ENCODE results near the gene EPHB1. TPM values are rescaled to one million over a fixed set of nuclear protein-coding genes. Genes with fewer than 3 reads are reported as not detected.

The EPHB1 gene
- total RNA-seq, 1 experiment from 2014 or later, result 7.0 TPM

DNA sequence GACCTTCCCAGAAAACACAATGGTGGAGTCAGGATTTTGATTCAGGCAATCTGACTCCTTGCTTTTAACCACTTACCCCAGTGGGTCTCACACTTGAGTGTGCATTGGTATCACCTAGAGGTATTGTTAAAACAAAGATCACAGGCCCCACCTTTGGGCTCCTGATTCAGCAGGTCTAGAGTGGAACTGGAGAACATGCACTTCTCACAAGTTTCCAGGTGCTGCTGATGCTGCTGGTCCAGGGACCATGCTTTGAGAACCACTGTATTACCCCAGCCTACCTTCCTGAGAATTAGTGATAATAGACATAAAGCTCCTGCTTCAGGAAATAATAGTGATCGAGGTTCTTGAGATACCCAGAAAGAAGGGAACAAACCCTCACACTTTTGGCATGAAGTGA, 466.9 kb downstream of the EPHB1 start:
- CTCF ChIA-PET, result no interaction called here
- H3K27me3 Mint-ChIP-seq (ENCODE audit: low read depth), result no peaks in the 10 kb centered on the region
- ATAC-seq (no peak), DNase-seq (ENCODE audit: low spot score) (no peak)
- no peak overlapping the region for H3K27ac Mint-ChIP-seq
- H3K4me1 Mint-ChIP-seq, result peaks cover 45% of the 10 kb centered on the region
- TF ChIP-seq ZNF396 (CRISPR knock-in tag; IDR thresholded peaks at IDR 0.05; ENCODE audit: borderline replicate concordance), result no peak
- TF ChIP-seq PRRX2 (CRISPR knock-in tag; IDR thresholded peaks at IDR 0.05), result no peak
- no peak for TF ChIP-seq CREB1 (CRISPR knock-in tag; IDR thresholded peaks at IDR 0.05)
- no peak for TF ChIP-seq ELF4 (CRISPR knock-in tag; IDR thresholded peaks at IDR 0.05; ENCODE audit: low read depth)
- TF ChIP-seq ZNF281 (CRISPR knock-in tag; IDR thresholded peaks at IDR 0.05), result no peak
- no peak for TF ChIP-seq SP1 (CRISPR knock-in tag; conservative IDR thresholded peaks at IDR 0.05)
- peaks cover 11% of the 10 kb centered on the region; the same call in 1 of the 2 replicates for H3K9me3 Mint-ChIP-seq
- H3K4me3 Mint-ChIP-seq, result no peak overlapping the region
- POLR2A ChIA-PET, result no interaction called here
- H3K36me3 Mint-ChIP-seq, result peaks cover 9% of the 10 kb centered on the region; the same call in 1 of the 2 replicates

DNA sequence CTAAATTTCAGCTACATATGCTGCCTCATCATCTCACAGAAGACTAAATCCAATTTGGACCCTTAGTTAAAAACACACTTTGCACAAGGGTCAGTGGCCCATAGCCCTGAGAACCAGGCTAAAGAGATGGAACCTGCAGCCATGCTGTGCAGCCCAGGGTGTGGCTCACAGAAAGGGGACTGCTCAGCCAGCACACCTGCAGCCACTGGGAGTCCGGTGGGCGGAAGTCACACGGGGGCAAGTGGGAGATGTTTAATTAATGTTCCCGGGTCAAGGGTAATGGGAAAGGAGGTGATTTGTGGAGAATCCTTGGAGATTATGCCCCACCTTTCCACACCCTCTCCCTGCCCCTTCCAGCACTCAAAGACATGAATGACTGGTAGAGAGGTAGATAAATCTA, 467.4 kb downstream of the EPHB1 start:
- H3K9me3 Mint-ChIP-seq, result peaks cover 11% of the 10 kb centered on the region; the same call in 1 of the 2 replicates
- H3K4me3 Mint-ChIP-seq, result no peak overlapping the region
- CTCF ChIA-PET, result no interaction called here
- TF ChIP-seq FOXP1 (CRISPR knock-in tag; IDR thresholded peaks at IDR 0.05; ENCODE audit: borderline replicate concordance), result no peak
- TF ChIP-seq GABPB1 (CRISPR knock-in tag; IDR thresholded peaks at IDR 0.05), result no peak
- no peak for TF ChIP-seq PRRX2 (CRISPR knock-in tag; IDR thresholded peaks at IDR 0.05)
- no peak for TF ChIP-seq PRDM15 (CRISPR knock-in tag; IDR thresholded peaks at IDR 0.05)
- no peak for TF ChIP-seq NFYB (CRISPR knock-in tag; conservative IDR thresholded peaks at IDR 0.05; ENCODE audit: low read depth)
- no peak for TF ChIP-seq ZSCAN18 (CRISPR knock-in tag; IDR thresholded peaks at IDR 0.05)
- no peak for TF ChIP-seq ZNF281 (CRISPR knock-in tag; IDR thresholded peaks at IDR 0.05)
- TF ChIP-seq ATF6 (CRISPR knock-in tag; IDR thresholded peaks at IDR 0.05), result no peak
- TF ChIP-seq SP1 (CRISPR knock-in tag; conservative IDR thresholded peaks at IDR 0.05), result no peak
- TF ChIP-seq, protein P1, sequence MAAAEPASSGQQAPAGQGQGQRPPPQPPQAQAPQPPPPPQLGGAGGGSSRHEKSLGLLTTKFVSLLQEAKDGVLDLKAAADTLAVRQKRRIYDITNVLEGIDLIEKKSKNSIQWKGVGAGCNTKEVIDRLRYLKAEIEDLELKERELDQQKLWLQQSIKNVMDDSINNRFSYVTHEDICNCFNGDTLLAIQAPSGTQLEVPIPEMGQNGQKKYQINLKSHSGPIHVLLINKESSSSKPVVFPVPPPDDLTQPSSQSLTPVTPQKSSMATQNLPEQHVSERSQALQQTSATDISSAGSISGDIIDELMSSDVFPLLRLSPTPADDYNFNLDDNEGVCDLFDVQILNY (CRISPR knock-in tag; IDR thresholded peaks at IDR 0.05), result no peak
- TF ChIP-seq IRF1 (CRISPR knock-in tag; IDR thresholded peaks at IDR 0.05), result no peak
- TF ChIP-seq, protein P2, sequence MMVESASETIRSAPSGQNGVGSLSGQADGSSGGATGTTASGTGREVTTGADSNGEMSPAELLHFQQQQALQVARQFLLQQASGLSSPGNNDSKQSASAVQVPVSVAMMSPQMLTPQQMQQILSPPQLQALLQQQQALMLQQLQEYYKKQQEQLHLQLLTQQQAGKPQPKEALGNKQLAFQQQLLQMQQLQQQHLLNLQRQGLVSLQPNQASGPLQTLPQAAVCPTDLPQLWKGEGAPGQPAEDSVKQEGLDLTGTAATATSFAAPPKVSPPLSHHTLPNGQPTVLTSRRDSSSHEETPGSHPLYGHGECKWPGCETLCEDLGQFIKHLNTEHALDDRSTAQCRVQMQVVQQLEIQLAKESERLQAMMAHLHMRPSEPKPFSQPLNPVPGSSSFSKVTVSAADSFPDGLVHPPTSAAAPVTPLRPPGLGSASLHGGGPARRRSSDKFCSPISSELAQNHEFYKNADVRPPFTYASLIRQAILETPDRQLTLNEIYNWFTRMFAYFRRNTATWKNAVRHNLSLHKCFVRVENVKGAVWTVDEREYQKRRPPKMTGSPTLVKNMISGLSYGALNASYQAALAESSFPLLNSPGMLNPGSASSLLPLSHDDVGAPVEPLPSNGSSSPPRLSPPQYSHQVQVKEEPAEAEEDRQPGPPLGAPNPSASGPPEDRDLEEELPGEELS (CRISPR knock-in tag; IDR thresholded peaks at IDR 0.05), result no peak
- no peak for TF ChIP-seq ZNF121 (CRISPR knock-in tag; IDR thresholded peaks at IDR 0.05)
- TF ChIP-seq ZNF263 (CRISPR knock-in tag; IDR thresholded peaks at IDR 0.05; ENCODE audit: low read depth), result no peak
- no peak for TF ChIP-seq MYBL2 (CRISPR knock-in tag; IDR thresholded peaks at IDR 0.05)
- peaks cover 45% of the 10 kb centered on the region for H3K4me1 Mint-ChIP-seq
- POLR2A ChIA-PET, result no interaction called here
- ATAC-seq (no peak), DNase-seq (ENCODE audit: low spot score) (no peak)
- H3K36me3 Mint-ChIP-seq, result peaks cover 9% of the 10 kb centered on the region; the same call in 1 of the 2 replicates
- no peak overlapping the region for H3K27ac Mint-ChIP-seq
- H3K27me3 Mint-ChIP-seq (ENCODE audit: low read depth), result no peaks in the 10 kb centered on the region
